Measurements from ENCODE around the gene PRIMPOL. TPM values are rescaled to one million over a fixed set of nuclear protein-coding genes. Genes with fewer than 3 reads are reported as not detected.

The PRIMPOL gene
- total RNA-seq, 1 donor from 2014 or later = 16.4 TPM

DNA sequence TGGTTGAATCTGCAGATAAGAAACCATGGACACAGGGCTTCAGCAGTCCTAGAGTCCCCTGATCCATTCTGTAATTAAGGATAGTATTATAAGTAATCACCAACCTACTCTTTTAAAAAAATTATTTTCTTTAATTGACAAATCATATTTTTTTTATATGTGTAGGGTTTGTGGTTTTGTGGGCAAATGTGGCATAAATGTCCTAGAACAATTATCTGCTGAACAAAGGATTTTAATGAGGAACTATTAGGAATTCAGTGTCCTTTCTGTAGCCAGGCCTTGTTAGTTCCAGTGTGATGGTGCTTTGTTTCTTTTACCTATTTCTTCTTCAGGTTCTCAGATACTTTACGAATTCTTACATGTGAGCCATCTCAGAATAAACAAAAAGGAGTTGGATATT is 32.4 kb downstream of the PRIMPOL start:
- no peak overlapping the region for H3K4me3 Mint-ChIP-seq
- intact Hi-C loops (cut with micrococcal nuclease) = no loop called here
- H3K9me3 Mint-ChIP-seq = no peaks in the 10 kb centered on the region
- DNase-seq (ENCODE audit: low spot score) = no peak
- no peaks in the 10 kb centered on the region for H3K27me3 Mint-ChIP-seq (ENCODE audit: insufficient read depth)
- H3K36me3 Mint-ChIP-seq (ENCODE audit: low read depth) = peaks cover 7% of the 10 kb centered on the region
- no peak overlapping the region for H3K27ac Mint-ChIP-seq
- H3K4me1 Mint-ChIP-seq (ENCODE audit: low read depth) = peaks cover 18% of the 10 kb centered on the region

DNA sequence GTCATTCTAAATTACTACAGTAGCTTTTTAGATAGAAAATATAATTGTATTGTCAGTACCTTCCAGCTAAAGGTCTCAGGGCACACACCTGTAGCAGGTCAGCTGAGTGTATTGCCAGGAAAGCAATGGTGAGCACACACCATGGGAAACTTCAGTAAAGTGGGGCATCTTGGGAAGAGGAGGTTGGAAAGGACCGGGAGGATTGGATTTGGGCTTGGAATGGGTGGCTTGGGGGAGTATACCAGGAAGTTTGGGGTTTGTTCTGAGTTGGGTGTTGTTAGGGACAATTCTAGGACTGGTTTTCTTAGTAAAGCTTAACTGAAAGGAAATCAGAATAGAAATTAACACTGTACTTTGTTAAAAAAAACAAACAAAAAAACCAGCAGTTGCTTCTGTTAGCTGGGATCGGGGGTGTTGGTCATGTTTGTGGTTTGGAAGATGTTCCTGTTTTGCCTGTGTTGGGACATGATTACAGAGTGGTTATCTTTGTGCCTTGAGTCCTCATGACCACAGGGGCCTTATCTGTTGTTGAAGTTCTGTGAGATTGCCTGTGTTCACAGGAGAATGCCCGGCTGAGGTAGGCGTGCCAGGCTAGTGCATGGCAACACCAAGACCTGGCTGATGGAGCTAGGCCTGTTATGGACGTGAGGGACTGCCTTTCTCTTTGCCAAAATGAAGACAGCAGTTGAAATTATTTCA is 35.1 kb downstream of the PRIMPOL start:
- Mint-ChIP-seq H3K4me1 (ENCODE audit: low read depth) (peaks cover 28% of the 10 kb centered on the region), H3K36me3 (ENCODE audit: low read depth) (peaks cover 8% of the 10 kb centered on the region), H3K4me3 (no peak overlapping the region), H3K9me3 (no peaks in the 10 kb centered on the region), H3K27ac (peak overlapping the region; percentile 41), H3K27me3 (ENCODE audit: insufficient read depth) (no peaks in the 10 kb centered on the region)
- intact Hi-C loops (cut with micrococcal nuclease) = no loop called here
- DNase-seq (ENCODE audit: low spot score) = no peak

GRCh38 chr4:184688005-184688404 is 38.5 kb downstream of the PRIMPOL start:
- Mint-ChIP-seq H3K4me1 (ENCODE audit: low read depth) (peaks cover 28% of the 10 kb centered on the region), H3K27me3 (ENCODE audit: insufficient read depth) (no peaks in the 10 kb centered on the region), H3K9me3 (no peaks in the 10 kb centered on the region), H3K36me3 (ENCODE audit: low read depth) (peaks cover 17% of the 10 kb centered on the region), H3K27ac (peak overlapping the region; percentile 32), H3K4me3 (no peak overlapping the region)
- no peak for DNase-seq (ENCODE audit: low spot score)
- intact Hi-C loops (cut with micrococcal nuclease) = no loop called here

DNA sequence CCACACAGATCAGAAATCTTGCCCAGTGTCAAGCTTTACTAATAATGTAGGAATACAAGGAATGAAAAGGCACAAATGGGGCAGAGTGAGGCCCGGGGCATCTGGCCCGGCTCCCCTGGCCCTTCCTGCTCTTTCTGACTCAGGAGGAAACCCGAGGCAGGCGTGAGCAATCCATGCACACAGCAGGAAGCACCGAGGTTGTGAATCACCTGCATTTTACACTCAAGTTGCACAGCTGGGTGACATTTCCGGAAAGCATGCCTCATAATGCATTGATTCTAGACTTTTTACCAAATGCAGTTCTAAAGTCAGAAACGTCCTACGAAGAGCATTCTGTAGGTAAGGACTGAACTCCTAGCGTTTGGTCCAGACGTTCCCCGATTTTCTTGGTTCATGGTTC is 38.9 kb downstream of the PRIMPOL start:
- Mint-ChIP-seq H3K27ac (peak overlapping the region; percentile 32), H3K27me3 (ENCODE audit: insufficient read depth) (no peaks in the 10 kb centered on the region), H3K4me1 (ENCODE audit: low read depth) (peaks cover 28% of the 10 kb centered on the region), H3K4me3 (no peak overlapping the region), H3K36me3 (ENCODE audit: low read depth) (peaks cover 20% of the 10 kb centered on the region), H3K9me3 (no peaks in the 10 kb centered on the region)
- intact Hi-C loops (cut with micrococcal nuclease) = no loop called here
- no peak for DNase-seq (ENCODE audit: low spot score)

- intact Hi-C loops (cut with micrococcal nuclease) = no loop called here
- H3K4me3 Mint-ChIP-seq = no peak overlapping the region
- H3K36me3 Mint-ChIP-seq (ENCODE audit: low read depth) = peaks cover 28% of the 10 kb centered on the region
- peaks cover 23% of the 10 kb centered on the region for H3K4me1 Mint-ChIP-seq (ENCODE audit: low read depth)
- H3K27ac Mint-ChIP-seq = no peak overlapping the region
- DNase-seq (ENCODE audit: low spot score) = no peak
- no peaks in the 10 kb centered on the region for H3K27me3 Mint-ChIP-seq (ENCODE audit: insufficient read depth)
- H3K9me3 Mint-ChIP-seq = no peaks in the 10 kb centered on the region
Observed at GRCh38 chr4:184689681-184690080, 40.1 kb downstream of the PRIMPOL start.

GRCh38 chr4:184693056-184693455 is 43.5 kb downstream of the PRIMPOL start:
- DNase-seq (ENCODE audit: low spot score) = no peak
- Mint-ChIP-seq H3K36me3 (ENCODE audit: low read depth) (peaks cover 40% of the 10 kb centered on the region), H3K4me1 (ENCODE audit: low read depth) (peaks cover 18% of the 10 kb centered on the region), H3K9me3 (no peaks in the 10 kb centered on the region), H3K27ac (no peak overlapping the region), H3K4me3 (no peak overlapping the region), H3K27me3 (ENCODE audit: insufficient read depth) (no peaks in the 10 kb centered on the region)
- intact Hi-C loops (cut with micrococcal nuclease) = no loop called here

GRCh38 chr4:184694412-184694956 is 44.9 kb downstream of the PRIMPOL start:
- no peak overlapping the region for H3K4me3 Mint-ChIP-seq
- DNase-seq (ENCODE audit: low spot score) = no peak
- H3K27ac Mint-ChIP-seq = no peak overlapping the region
- intact Hi-C loops (cut with micrococcal nuclease) = no loop called here
- H3K36me3 Mint-ChIP-seq (ENCODE audit: low read depth) = peaks cover 44% of the 10 kb centered on the region
- H3K27me3 Mint-ChIP-seq (ENCODE audit: insufficient read depth) = no peaks in the 10 kb centered on the region
- H3K4me1 Mint-ChIP-seq (ENCODE audit: low read depth) = peaks cover 6% of the 10 kb centered on the region
- H3K9me3 Mint-ChIP-seq = no peaks in the 10 kb centered on the region

DNA sequence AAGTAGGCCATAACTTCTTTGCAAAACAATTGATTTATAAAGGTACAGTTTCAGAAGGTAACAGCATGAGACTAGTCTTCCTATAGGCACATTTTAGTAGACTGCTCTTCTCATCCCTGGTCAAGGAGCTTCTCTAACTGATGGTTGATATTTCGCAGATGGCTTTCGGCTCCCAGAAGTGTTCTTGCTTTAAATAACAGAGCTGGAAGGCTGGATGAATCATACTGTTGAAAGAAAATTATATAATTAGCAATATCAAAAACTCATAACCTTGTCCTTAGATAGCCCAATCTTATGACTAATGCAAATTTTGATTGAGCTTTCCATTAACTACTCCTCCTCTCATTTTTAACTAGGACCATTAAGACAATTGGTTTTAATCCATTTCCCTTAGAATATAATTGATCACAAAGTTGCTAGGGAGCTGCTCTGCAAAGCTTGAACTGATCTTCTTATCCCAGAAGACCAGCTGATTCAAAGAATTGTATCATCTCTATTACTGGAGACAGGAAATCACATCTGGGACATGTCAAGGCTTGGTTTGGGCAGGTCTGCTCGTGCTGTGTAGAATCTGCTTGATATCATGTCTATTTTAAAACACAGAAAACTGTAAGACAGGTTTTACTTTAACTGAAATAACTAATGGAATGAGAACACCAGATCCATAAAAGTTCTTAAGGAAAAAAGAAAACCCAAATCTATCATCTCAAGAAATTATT is 45.8 kb downstream of the PRIMPOL start:
- Mint-ChIP-seq H3K27me3 (ENCODE audit: insufficient read depth) (no peaks in the 10 kb centered on the region), H3K36me3 (ENCODE audit: low read depth) (peaks cover 49% of the 10 kb centered on the region), H3K27ac (no peak overlapping the region), H3K4me1 (ENCODE audit: low read depth) (peaks cover 6% of the 10 kb centered on the region), H3K9me3 (no peaks in the 10 kb centered on the region), H3K4me3 (no peak overlapping the region)
- intact Hi-C loops (cut with micrococcal nuclease) = no loop called here
- no peak for DNase-seq (ENCODE audit: low spot score)

- no peaks in the 10 kb centered on the region for H3K9me3 Mint-ChIP-seq
- H3K27ac Mint-ChIP-seq = peak overlapping the region; percentile 1
- intact Hi-C loops (cut with micrococcal nuclease) = no loop called here
- H3K4me3 Mint-ChIP-seq = no peak overlapping the region
- H3K36me3 Mint-ChIP-seq (ENCODE audit: low read depth) = peaks cover 52% of the 10 kb centered on the region
- H3K27me3 Mint-ChIP-seq (ENCODE audit: insufficient read depth) = no peaks in the 10 kb centered on the region
- no peak for DNase-seq (ENCODE audit: low spot score)
- H3K4me1 Mint-ChIP-seq (ENCODE audit: low read depth) = peaks cover 6% of the 10 kb centered on the region
Observed at GRCh38 chr4:184697956-184698355, 48.4 kb downstream of the PRIMPOL start.

DNA sequence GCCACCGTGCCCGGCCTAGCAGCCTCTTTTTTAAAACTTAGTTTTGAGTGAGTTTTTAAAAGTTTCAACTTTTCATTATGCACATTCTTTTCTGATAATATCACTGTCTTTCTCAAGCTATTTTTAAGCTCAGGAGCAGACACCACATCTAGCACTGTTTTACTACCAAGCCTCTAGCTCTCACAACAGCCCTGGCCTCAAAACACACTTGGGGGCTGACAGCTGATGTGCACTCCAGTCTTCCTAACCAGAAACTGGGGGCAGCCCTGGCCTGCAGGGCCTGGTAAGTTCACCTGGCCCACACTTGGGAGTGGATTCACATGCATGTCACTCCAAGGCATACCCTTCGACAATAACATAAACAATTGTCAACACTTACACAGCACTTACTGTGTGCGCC is 50.4 kb downstream of the PRIMPOL start:
- no peak overlapping the region for H3K4me3 Mint-ChIP-seq
- peaks cover 54% of the 10 kb centered on the region for H3K36me3 Mint-ChIP-seq (ENCODE audit: low read depth)
- no peak for DNase-seq (ENCODE audit: low spot score)
- H3K9me3 Mint-ChIP-seq = no peaks in the 10 kb centered on the region
- H3K27me3 Mint-ChIP-seq (ENCODE audit: insufficient read depth) = no peaks in the 10 kb centered on the region
- intact Hi-C loops (cut with micrococcal nuclease) = no loop called here
- no peak overlapping the region for H3K27ac Mint-ChIP-seq
- peaks cover 6% of the 10 kb centered on the region for H3K4me1 Mint-ChIP-seq (ENCODE audit: low read depth)

DNA sequence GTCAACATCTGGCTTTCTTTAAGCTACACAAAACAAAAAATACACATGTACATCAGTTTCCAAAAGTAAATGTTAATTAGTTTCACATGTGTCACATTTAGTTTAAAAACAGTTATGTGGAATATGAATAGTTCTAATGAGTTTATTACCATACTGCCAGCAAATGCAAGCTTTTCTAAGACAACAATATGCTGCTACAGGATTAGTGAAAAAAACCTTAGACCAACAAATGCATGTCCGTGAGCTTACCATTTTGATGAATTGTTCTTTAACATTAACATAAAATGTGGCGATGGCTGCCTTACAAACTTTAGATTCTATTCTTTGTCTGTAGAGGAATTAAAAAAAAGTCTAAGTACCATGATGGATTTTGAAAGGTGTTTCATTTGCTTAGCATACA is 52.6 kb downstream of the PRIMPOL start:
- Mint-ChIP-seq H3K27me3 (ENCODE audit: insufficient read depth) (no peaks in the 10 kb centered on the region), H3K4me3 (no peak overlapping the region), H3K9me3 (no peaks in the 10 kb centered on the region), H3K36me3 (ENCODE audit: low read depth) (peaks cover 52% of the 10 kb centered on the region), H3K4me1 (ENCODE audit: low read depth) (peaks cover 21% of the 10 kb centered on the region), H3K27ac (no peak overlapping the region)
- intact Hi-C loops (cut with micrococcal nuclease) = no loop called here
- no peak for DNase-seq (ENCODE audit: low spot score)

GRCh38 chr4:184705692-184706091 is 56.2 kb downstream of the PRIMPOL start:
- no peaks in the 10 kb centered on the region for H3K9me3 Mint-ChIP-seq
- H3K4me3 Mint-ChIP-seq = peak overlapping the region; percentile 8
- peak overlapping the region; percentile 32 for H3K27ac Mint-ChIP-seq
- no peak for DNase-seq (ENCODE audit: low spot score)
- intact Hi-C loops (cut with micrococcal nuclease) = loop anchor here (2.0 kb wide), 3 partner anchors 13 to 57 kb away; partner anchors contain the start of genes CASP3 and PRIMPOL
- no peaks in the 10 kb centered on the region for H3K27me3 Mint-ChIP-seq (ENCODE audit: insufficient read depth)
- peaks cover 60% of the 10 kb centered on the region for H3K36me3 Mint-ChIP-seq (ENCODE audit: low read depth)
- H3K4me1 Mint-ChIP-seq (ENCODE audit: low read depth) = peaks cover 27% of the 10 kb centered on the region

GRCh38 chr4:184706453-184706852 is 56.9 kb downstream of the PRIMPOL start:
- H3K4me3 Mint-ChIP-seq = peak overlapping the region; percentile 44
- no peaks in the 10 kb centered on the region for H3K9me3 Mint-ChIP-seq
- no peak for DNase-seq (ENCODE audit: low spot score)
- intact Hi-C loops (cut with micrococcal nuclease) = no loop called here
- peaks cover 27% of the 10 kb centered on the region for H3K4me1 Mint-ChIP-seq (ENCODE audit: low read depth)
- peak overlapping the region; percentile 74 for H3K27ac Mint-ChIP-seq
- H3K27me3 Mint-ChIP-seq (ENCODE audit: insufficient read depth) = no peaks in the 10 kb centered on the region
- H3K36me3 Mint-ChIP-seq (ENCODE audit: low read depth) = peaks cover 63% of the 10 kb centered on the region
